NT2/D1 (cell line): ENCODE results near the gene SPTBN2.

Experiments
- DNase-seq: peaks from one replicate; pipeline ENCODE4 v3.0.0-alpha.2; 2011; ENCODE audit warnings: low read depth, low spot score
- H3K27me3 ChIP-seq: 2 replicates; pipeline ENCODE4 v1.6.0; 2011; ENCODE audit warnings: mild to moderate bottlenecking; ENCODE audit not compliant: insufficient read length, insufficient read depth
- H3K36me3 ChIP-seq: 2 replicates; pipeline ENCODE4 v1.6.1; 2011; ENCODE audit warnings: mild to moderate bottlenecking, low read length, mixed read lengths; ENCODE audit not compliant: insufficient read depth, insufficient read length
- H3K4me1 ChIP-seq: 2 replicates; pipeline ENCODE4 v1.5.1; 2011; ENCODE audit not compliant: insufficient read depth, insufficient read length
- H3K4me3 ChIP-seq: 2 replicates; pipeline ENCODE4 v1.5.1; 2011; ENCODE audit warnings: low read depth; ENCODE audit not compliant: insufficient read length
- H3K9ac ChIP-seq: 2 replicates; pipeline ENCODE4 v1.6.0; 2011; ENCODE audit warnings: low read depth; ENCODE audit not compliant: insufficient read length
- H3K9me3 ChIP-seq: 2 replicates; pipeline ENCODE4 v1.5.1; 2011; ENCODE audit warnings: mild to moderate bottlenecking, low read length; ENCODE audit not compliant: insufficient read depth
- SUZ12 ChIP-seq: IDR thresholded peaks from 2 replicates; pipeline ENCODE4 v1.6.1; 2011; ENCODE audit not compliant: insufficient read length, insufficient read depth; ENCODE audit errors: extremely low read depth
- YY1 ChIP-seq: IDR thresholded peaks from 2 replicates; pipeline ENCODE4 v1.6.1; 2011; ENCODE audit not compliant: insufficient read length, insufficient read depth
- ZNF274 ChIP-seq: IDR thresholded peaks from 2 replicates; pipeline ENCODE4 v1.6.1; 2011; ENCODE audit warnings: mild to moderate bottlenecking, low read depth, low read length

The SPTBN2 gene

DNA sequence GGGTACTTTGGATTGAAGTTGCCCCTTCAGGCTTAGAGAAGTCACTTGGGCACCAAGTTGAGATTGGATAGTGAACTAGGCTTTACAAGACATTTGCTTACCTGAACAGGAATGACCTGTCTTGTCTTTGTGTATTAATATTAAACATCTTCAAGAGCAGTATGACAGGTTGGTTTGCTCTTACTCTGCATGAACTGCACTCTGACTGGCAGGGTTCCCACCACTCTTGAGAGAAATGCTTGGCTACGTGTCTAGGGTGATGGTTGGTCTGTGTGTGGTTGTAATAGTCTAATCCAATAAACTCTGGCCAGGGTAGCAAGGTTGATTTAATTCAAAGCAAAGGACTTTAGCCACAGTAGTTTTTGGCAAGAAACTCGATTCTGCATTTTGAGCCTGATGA is 20.1 kb upstream of the SPTBN2 start:
- Histone ChIP-seq H3K9ac (no peak overlapping the region), H3K36me3 (peaks cover 5% of the 10 kb centered on the region), H3K9me3 (no peaks in the 10 kb centered on the region), H3K27me3 (no peaks in the 10 kb centered on the region), H3K4me1 (no peaks in the 10 kb centered on the region), H3K4me3 (no peak overlapping the region)
- TF ChIP-seq ZNF274 = no peak
- TF ChIP-seq YY1 = no peak
- TF ChIP-seq SUZ12 = no peak
- DNase-seq = no peak

DNA sequence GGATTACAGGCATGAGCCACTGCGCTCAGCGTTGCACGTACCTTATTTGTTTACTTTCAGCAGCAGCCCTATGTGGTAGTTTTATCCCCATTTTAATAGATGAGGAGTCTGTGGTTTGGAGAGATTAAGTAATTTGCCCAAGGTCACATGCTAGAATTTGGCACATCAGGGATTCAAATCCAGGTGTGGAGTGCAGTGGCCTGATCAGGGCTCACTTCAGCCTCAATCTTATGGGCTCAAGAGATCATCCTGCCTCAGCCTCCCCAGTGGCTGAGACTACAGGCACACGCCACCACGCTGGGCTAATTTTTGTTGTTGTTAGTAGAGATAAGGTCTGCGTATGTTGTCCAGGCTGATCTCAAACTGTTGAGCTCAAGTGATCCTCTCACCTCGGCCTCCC is 18.5 kb upstream of the SPTBN2 start:
- H3K4me1 ChIP-seq = no peaks in the 10 kb centered on the region
- DNase-seq = no peak
- H3K9me3 ChIP-seq = no peaks in the 10 kb centered on the region

GRCh38 chr11:66745356-66746235 is 16.6 kb upstream of the SPTBN2 start:
- H3K36me3 ChIP-seq = peaks cover 5% of the 10 kb centered on the region
- H3K9ac ChIP-seq = peak overlapping the region; percentile 97
- no peaks in the 10 kb centered on the region for H3K4me1 ChIP-seq
- H3K4me3 ChIP-seq = peak overlapping the region; percentile 89
- TF ChIP-seq SUZ12 = no peak
- TF ChIP-seq YY1 = no peak
- no peak for TF ChIP-seq ZNF274
- no peak for DNase-seq
- peaks cover 7% of the 10 kb centered on the region; the same call in 1 of the 2 replicates for H3K9me3 ChIP-seq
- no peaks in the 10 kb centered on the region for H3K27me3 ChIP-seq

More for the DNA sequence above, 18.5 kb upstream of the SPTBN2 start:
- H3K4me3 ChIP-seq = no peak overlapping the region
- no peaks in the 10 kb centered on the region for H3K27me3 ChIP-seq
- no peak for TF ChIP-seq YY1
- TF ChIP-seq ZNF274 = no peak
- TF ChIP-seq SUZ12 = no peak
- no peak overlapping the region for H3K9ac ChIP-seq
- peaks cover 5% of the 10 kb centered on the region for H3K36me3 ChIP-seq

DNA sequence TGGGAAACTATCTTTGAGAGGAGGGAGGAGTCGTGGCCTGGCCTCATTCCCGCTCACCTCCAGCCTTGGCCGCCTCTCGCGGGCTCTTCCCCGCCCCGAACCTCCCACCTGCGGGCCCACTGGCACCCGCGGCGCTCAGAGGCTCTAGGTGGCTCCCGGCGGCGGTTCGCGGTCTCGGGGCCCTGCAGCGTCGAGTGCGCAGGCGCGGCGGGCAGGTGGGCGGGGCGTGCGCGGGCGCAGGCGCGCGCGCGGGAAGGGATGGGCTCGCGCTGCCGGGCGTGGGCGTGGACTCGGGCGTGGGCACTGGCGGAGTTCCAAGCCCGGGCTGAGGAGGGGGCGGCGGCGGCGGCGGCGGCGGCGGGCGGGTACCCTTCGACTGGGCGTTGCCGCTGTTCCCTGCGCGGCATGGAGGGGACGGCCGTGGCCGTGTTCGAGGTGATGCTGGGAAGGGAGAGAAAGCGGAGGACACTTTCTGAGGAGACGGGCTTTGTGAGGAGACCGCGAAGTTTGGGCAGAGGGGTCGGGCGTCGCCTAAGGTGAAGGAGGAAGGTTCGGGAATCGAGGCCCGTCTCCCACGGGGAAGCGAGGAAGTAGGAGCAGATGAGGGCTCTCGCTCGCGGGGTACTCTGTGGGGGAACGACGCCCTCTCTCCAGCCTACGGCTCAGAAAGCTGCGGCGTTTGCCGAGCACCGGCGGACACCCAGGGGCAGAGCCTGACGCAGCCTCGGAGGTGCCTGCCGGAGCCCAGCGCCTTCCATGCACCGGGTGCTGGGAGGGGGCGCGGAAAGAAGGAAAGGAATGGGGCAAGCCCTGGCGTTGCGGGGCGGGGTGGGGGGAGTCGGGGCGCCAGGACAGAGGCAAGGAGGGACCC is 15.7 kb upstream of the SPTBN2 start:
- Histone ChIP-seq H3K27me3 (no peaks in the 10 kb centered on the region), H3K4me3 (peak overlapping the region; percentile 89), H3K9me3 (peaks cover 7% of the 10 kb centered on the region; the same call in 1 of the 2 replicates), H3K9ac (peak overlapping the region; percentile 97), H3K36me3 (peaks cover 5% of the 10 kb centered on the region), H3K4me1 (no peaks in the 10 kb centered on the region)
- DNase-seq = no peak
- no peak for TF ChIP-seq ZNF274
- no peak for TF ChIP-seq SUZ12
- TF ChIP-seq YY1 = no peak

GRCh38 chr11:66743271-66743968 is 14.4 kb upstream of the SPTBN2 start:
- Histone ChIP-seq H3K27me3 (no peaks in the 10 kb centered on the region), H3K36me3 (peaks cover 5% of the 10 kb centered on the region), H3K9me3 (peaks cover 7% of the 10 kb centered on the region; the same call in 1 of the 2 replicates), H3K4me3 (peak overlapping the region; percentile 13), H3K9ac (peak overlapping the region; percentile 61), H3K4me1 (no peaks in the 10 kb centered on the region)
- TF ChIP-seq SUZ12 (no peak), ZNF274 (no peak), YY1 (no peak)
- DNase-seq = no peak

DNA sequence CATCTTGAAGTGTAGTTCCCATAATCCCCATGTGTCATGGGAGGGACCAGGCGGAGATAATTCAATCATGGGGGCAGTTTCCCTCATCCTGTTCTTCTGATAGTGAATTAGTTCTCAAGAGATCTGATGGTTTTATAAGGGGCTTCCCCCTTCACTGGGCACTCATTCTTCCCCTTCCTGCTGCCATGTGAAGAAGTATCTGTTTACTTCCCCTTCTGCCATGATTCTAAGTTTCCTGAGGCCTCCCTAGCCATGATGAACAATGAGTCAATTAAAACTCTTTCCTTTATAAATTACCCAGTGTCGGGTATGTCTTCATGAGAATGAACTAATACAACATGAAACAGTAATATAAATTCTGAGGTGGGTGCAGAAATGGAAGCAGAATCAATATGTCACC is 12.1 kb upstream of the SPTBN2 start:
- Histone ChIP-seq H3K4me3 (no peak overlapping the region), H3K4me1 (no peaks in the 10 kb centered on the region), H3K36me3 (no peaks in the 10 kb centered on the region), H3K9me3 (peaks cover 7% of the 10 kb centered on the region; the same call in 1 of the 2 replicates), H3K27me3 (no peaks in the 10 kb centered on the region), H3K9ac (no peak overlapping the region)
- no peak for TF ChIP-seq SUZ12
- TF ChIP-seq YY1 = no peak
- TF ChIP-seq ZNF274 = no peak
- no peak for DNase-seq
